Stimulated activated CD4-positive, alpha-beta T cell treated with anti-CD3 and anti-CD28 coated beads, Interleukin-15, amount 100 ng/mL, for 48 hours (primary cell): ENCODE results near the gene LPCAT1.
"Not testable (repeated sequence)": the region's sequence is repeated elsewhere in the genome, so short reads cannot be mapped to it uniquely, and the experiment has no call there.

Experiments used
- DNase-seq, 2 donors: peaks; one replicate each; pipeline ENCODE4 v3.0.0-alpha.2; 2020; ENCODE audit warnings: low read depth in 2 of 2

The LPCAT1 gene, protein sequence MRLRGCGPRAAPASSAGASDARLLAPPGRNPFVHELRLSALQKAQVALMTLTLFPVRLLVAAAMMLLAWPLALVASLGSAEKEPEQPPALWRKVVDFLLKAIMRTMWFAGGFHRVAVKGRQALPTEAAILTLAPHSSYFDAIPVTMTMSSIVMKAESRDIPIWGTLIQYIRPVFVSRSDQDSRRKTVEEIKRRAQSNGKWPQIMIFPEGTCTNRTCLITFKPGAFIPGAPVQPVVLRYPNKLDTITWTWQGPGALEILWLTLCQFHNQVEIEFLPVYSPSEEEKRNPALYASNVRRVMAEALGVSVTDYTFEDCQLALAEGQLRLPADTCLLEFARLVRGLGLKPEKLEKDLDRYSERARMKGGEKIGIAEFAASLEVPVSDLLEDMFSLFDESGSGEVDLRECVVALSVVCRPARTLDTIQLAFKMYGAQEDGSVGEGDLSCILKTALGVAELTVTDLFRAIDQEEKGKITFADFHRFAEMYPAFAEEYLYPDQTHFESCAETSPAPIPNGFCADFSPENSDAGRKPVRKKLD

DNA sequence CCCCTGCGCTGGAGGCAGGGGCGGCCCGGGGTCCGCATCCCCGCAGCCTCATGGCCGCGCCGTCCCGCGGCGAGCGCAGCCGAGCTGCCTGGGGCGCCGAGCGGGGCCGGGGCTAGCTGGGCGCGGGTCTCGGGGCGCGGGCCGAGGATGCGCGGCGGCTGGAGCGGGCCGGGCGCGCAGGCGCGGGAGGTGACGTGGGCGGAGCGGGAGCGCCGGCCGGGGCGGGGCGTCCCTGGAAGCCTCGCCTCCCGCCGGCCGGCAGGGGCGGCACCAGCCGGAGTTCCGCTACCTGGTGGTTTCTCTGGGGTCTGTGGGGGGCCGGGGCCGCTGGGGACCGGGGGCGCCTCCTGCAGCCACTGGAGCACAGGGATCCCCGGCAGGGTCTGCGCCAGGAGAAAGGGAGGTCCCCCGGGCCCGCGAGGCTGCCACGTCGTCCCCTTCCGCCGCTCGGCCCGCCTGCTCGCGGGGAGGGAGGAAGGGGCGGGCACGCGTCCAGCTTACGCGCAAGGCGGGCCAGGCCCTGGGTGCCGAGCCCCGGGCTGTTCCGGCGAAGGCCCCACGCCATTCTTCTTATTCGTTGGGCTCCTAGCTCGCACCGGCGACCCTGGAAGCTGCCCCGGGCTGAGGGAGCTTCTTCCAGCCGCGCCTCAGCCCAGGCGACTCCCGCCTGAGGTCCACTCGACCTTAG lies at the start of gene LPCAT1:
Gene LPCAT1, minus strand, starts transcription at position 168 of the 688 bp plus-strand sequence. Its CDS starts 116 bp downstream, at position 52.
- peak; percentile 39 to 71 for DNase-seq

DNA sequence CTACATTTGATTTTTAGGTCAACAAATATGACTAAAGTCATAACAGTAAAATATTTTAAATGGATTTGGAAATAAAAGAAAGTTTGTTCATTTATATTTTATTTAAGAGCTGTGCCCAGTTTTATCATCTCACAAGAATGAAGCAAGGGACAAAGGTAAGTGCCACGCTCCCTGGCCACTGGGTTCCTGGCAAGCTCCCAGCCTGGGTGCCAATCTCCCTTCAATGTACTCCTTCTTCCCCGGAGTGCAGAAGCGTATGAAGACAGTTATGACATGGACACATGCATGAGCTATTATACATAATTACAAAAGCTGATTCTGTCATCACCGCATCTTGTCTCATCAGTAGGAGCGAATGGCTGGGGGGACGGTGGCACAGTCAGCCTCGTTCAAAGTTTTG lies 48.1 kb upstream of the LPCAT1 start:
- DNase-seq = not testable (repeated sequence)

DNA sequence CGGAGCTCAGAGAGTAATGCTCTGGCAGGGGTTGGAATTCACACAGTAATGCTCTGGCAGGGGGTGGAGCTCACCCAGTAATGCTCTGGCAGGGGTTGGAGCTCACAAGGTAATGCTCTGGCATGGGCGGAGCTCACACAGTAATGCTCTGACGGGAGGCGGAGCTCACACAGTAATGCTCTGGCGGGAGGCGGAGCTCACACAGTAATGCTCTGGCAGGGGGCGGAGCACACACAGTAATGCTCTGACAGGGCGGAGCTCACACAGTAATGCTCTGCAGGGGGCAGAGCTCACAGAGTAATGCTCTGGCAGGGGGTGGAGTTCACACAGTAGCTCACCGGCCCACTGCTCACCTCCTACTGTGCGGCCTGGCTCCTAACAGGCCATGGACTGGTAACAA lies 47.2 kb upstream of the LPCAT1 start:
- no peak for DNase-seq

DNA sequence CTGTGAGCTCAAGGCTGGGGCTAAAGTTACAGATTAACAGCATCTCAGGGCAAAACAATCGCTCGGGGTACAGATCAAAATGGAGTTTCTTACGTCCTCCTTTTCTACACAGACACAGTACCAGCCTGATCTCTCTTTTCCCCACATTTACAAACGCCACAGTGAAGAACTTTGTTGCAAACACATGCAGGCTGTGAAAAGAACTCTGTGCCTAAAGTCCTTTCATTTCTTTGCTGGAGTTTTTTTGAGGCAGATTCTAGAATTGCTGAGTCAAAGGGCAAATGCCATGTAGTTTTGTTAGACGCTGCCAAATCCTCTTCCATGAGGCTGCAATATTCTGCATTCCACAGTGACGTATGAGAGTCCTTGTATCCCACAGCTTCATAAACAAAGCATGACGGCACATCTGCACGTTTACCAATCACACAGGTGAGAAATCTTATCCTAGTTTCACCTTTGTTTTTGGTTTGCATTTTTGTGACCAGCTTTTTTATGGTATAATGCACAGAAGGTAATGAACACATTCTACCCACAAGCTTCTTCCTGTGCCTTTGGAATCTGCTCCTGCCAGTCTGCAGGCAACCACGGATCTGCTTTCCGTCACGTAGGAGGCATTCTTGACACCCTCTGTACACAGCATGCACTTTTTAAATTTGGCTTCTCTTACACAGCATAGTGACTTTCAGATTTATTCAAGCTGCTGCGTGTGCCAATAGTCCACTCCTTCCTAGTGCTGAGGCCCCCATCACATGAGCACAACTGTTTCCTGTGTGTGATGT lies 44.6 kb upstream of the LPCAT1 start:
- no peak for DNase-seq

DNA sequence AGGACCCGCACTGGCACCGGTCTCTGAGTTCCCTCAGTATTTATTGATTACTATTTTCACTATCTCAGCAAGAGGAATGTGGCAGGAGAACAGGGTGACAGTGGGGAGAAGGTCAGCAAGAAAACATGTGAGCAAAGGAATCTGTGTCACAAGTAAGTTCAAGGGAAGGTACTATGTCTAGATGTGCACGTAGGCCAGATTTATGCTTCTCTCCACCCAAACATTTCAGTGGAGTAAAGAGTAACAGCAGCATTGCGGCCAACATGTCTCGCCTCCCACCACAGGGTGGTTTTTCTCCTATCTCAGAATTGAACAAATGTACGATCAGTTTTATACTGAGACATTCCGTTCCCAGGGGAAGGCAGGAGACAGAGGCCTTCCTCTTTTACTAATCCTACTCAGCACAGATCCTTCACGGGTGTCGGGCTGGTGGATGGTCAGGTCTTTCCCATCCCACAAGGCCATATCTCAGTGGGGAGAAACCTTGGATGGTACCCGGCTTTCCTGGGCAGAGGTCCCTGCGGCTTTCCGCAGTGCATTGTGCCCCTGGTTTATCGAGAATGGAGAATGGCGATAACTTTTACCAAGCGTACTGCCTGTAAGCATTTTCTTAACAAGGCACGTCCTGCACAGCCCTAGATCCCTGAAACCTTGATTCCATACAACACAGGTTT lies 43.9 kb upstream of the LPCAT1 start:
- DNase-seq = not testable (repeated sequence)

DNA sequence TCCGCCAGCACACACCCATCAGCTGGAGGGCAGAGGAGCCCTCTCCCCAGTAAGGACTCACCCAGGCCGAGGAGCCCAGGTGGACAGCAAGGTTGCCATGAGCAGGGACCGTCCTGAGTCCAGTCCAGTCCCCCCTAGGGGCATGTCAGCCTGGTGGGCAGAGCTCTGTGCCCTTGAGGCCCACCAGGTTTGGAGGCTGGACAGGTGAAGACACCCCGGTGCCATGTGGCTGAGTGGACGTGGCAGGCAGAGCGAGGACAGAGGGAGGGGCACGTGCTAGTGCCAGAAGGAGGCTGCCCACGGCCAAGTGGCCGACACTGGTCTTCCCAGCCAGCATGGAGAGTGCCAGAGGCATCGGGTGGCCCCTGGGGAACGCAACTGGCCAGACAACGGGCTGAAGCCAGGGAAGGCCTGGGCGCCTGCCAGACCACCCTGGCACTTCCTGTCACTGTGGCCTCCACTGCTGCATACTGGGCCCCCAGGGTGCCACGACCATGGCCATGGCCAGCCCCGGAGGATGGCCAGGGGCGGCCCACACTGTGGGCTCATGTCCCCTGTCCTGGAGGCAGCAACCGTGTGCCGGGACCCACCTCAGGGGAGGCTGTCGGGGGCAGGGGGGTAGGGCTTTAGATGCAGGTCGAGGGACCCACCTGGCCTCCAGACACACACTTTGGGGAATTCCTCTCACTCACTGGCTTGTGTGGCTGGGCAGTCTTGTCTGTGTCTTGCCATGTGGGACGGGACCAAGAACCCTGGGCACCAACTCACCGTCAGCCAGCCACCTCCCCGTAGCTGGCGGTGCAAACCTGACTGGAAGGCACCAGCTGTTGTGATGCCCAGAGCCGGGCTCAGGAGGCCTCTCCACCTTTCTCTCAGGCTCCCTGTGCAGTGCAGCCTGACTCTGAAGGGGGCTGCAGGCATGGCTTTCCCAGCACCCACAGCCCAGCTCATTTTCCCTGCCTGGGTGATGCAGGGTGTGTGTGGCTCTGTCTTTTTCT lies 42.3 kb upstream of the LPCAT1 start:
- DNase-seq = no peak

DNA sequence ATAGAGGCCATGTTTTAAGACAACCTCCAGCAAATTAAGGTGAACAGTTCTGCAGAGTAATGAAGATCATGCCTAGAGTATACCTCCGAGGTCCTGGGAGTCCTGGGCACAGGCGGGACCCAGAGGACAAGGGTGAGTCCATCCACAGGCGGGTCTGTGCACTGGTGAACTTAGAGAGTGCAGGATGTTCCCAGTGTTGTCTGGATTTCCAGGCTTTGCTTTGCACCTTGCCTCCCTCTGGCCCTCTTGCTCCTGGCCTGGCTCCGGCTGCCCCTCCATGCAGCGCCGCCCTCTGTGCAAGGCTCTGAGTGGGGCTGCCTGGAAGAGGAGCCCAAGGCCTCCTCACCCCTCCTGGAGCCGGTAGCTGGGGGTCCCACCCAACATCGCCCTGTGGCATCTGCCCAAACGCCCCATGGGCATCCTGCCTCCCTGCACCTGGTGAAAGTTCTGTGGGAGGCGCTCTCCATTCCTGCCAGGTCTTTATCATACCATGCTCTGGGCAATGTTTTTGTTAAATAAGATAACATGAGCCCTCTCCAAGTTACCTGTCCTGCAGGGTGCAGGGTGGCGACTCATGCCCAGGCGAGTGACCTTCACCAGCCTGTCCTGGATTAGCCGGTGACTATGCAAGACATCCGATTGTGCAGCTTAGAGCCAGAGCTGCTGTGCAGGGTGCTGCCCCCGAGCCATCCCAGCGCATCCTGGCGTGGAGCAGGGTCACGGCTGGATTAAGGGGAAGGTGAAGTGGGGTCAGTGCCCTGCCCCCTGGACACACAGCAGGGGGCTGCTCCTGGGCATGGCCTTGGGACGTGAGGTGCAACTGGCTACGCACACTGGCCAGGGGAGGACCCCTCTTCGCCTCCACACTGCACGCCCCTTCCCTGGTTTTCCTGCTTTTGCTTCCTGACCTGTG lies 41.3 kb upstream of the LPCAT1 start:
- DNase-seq = no peak

DNA sequence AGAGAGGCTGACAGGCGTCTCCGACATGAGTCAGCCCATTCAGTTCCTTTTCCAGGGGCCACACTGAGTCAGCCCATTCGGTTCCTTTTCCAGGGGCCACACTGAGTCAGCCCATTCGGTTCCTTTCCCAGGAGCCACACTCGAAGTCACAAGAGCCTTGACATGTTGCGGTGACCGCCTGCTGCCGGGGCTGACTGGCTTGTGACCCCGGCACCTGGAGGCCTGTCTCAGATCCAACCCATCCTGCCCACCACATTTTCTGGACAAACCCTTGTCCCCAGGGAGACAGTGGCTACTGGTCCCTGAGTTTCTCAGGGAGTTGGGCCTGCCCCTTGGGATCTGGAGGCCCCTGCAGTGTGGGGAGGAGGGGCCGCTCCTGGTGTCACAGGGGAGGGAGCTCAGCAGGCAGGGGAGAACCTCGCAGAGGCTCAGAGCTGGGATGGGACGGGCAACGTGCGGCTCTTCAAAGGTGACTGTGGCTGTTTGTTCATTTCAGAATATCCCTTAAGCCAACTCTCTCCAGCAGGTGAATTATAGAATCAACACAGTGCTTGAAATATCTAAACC lies 40.5 kb upstream of the LPCAT1 start:
- DNase-seq = no peak

DNA sequence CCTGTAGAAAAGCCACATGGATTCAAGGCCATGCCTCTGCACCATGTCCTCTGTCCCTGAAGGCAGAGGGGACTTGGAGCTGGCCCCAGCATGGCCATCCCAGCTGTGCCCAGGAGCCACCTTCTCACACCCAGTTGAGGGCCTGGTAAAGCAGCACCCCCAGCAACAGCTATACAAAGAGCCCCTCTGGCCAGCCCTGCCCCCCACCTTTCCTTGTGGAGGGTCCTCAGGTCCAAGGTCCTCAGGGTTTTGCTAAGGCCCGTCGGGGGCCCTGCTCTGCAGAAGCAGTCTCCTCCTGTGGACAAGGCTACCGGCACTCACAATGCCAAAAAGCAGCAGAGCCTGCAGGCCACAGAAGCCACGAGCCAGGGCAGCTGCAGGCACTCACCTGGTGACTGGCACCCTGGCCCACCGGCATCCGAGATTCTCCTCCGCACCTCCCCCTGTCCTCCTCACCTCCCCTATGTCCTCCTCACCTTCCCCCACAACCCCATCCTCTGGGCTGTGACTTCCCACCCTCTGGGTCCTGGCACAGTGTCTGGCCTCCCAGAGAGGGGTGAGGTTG lies 39.9 kb upstream of the LPCAT1 start:
- no peak for DNase-seq

DNA sequence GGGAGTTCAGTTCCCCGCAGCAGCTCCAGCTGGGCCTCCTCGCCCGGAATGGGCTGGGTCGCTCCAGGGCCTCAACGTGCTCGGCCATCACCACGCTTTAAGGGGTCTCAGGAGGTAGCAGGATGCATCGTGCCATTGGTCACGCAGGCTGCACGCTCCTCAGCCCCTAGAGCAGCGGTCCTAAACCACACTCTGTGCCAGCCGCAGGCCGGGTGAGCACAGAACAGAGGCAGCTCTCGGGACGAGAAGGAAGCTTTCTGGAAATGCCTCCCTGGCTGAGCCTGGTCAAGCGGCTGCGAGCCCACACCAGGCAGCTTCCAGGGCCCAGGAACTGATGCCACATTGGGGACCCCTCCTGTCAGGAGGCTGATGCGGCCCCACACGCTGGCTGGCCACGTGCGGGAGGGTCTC lies 39.3 kb upstream of the LPCAT1 start:
- DNase-seq = no peak

DNA sequence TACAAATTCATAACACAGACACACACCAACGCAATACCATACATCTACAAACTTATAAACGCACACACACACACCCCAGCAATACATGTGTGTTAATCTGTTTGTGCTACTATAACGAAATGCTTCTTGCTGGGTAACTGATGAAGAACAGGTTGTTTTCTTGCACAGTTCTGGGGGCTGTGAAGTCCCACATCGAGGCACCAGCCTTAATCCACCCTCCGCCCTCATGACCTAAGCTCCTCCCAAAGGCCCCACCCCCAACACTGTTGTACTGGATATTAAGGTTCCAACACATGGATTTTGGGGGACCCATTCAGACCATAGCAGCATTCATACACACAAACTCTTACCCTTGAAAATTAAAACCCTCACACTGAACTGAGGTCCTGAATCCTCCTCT lies 38.8 kb upstream of the LPCAT1 start:
- DNase-seq = no peak

DNA sequence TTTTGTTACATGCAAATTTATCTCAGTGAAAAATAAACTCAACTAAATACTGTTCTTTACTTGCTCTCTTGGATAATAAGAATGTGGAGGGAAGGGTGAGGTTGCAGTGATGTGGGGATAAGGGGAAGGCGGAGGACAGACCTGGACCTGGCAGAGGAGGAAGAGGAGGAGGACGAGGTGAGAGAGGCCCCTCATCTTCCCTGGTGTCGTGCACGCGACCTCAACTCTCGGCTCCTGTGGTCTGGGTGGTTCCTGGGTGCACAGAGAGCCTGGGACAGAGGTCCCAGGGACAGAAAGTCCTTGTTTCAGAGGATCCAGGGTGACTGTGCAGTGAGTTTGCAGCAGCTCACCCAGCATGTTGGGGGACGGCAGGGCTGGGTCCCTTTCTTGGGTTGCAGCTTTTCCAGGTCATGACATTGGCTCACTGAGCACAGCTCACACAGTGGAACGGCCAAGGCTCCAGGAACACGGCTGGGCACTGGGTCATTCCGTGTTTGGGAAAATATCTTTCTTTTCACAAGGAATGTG lies 37.7 kb upstream of the LPCAT1 start:
- no peak for DNase-seq

DNA sequence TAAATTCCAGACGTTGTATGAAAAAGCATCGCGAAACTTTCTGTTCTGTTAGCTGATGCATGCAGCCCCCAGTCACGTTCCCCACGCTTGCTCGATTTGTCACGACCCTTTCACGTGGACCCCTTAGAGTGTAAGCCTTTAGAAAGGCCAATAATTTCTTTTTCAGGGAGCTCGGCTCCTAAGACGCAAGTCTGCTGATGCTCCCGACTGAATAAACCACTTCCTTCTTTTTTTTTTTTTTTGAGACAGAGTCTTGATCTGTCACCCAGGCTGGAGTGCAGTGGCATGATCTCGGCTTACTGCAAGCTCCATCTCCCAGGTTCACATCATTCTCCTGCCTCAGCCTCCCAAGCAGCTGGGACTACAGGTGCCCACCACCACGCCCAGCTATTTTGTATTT lies 36.7 kb upstream of the LPCAT1 start:
- not testable (repeated sequence) for DNase-seq

DNA sequence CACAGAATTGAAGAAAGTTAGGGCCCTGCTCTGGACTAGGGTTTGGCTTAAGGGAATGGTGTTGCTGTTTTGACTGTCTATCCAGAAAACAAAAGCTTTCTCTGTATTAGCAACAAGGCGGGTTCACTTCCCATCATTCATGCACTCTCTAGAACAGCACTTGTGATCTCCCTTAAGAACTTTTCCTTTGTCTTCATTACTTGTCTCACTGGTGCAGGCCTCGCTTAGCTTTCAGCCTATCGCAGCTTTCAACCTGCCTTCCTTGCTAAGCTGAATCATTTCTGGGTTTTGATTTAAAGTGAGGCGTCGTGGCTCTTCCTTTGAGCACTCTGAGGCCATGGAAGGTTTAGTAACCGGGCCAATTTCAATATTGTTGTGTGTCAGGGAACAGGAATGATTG lies 35.2 kb upstream of the LPCAT1 start:
- no peak for DNase-seq

DNA sequence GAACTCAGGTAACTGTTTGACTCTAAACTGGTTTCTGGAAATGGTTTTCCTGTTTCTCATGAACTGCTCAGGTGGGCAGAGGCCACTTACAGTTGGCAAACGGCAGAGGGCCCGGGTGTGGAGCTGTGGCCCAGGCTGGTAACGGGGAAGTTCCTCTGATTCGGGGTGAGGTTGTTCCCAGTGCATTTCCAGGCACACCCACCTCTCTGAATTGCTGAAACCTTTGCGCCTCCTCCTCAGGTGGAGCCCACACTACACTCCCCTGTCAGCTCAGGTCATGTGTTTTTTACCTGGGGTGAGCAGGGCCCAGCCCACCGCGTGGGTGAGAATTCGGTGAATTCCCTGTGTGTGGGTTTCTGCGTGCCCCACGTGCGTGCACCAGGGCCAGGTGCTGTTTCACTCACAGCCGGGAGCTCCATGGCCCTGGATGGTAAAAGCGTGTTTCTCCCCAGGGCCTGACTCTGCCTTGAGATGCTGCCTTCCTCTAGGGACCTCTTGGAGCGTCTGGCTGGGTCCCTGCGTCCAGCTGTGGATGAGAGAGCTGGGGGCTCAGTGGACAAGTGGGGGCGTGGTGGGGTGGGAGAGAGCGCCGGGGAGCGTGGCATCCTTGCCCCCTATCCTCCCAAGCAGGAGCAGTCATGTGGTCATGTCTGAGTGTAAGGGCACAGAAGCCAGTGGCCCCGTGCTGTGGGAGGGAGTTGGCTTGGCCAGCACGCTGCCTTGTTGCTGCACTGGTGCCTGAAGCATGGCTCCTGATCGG lies 33.5 kb upstream of the LPCAT1 start:
- DNase-seq = no peak

DNA sequence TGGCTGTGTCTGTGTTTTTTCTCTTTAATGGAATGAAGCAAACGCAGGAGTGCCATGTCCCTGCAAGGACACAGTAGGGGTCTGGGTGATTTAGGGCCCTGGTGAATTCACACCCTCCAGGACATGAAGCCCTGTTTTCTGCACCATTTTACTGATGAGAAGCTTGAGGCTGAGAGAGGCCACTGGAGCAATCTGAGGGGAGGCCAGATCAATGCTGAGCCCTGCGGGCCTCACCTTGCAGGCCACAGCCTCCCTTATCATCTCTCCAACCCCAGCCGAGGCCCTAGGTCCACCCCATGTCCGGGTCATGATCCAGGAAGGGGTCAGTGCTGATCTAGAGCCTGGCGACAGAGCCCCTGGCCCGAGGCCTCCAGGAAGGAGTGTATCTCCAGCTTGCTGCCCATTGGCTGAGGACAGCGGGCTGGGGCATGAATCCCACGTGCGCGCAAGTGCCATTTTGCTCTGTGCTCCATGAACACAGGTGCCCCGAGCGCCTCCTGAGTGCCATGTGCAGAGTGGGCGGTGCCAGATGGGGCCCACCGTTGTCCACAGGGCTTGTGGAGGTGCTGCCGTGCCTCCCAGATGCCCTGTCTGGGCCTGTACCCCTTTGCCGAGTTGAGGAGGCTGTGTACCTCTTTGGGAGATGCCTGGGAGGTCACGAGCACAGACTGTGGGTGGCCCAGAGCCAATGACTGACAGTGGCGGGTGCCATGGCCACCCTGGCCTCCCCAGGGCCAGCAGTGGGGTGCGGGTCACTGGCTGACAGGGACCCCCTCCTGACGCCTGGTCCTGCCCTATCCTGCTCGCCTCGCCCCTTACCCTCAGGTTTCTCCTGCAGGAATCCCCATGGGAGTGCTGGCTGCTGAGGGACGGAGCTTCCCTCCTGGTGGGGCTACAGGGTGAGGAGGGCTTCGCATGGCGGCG lies 32.3 kb upstream of the LPCAT1 start:
- no peak for DNase-seq
